VCaP (cell line): ENCODE results near the gene ZNF750.

Source experiments
- H3K27ac ChIP-seq: fragments of 450-650 bp; 2 replicates; pipeline ENCODE4 v1.5.1; 2017
- CTCF ChIP-seq: fragments of 450-650 bp; conservative IDR thresholded peaks from 2 replicates; pipeline ENCODE4 v1.5.1; 2017; ENCODE audit warnings: mild to moderate bottlenecking, moderate library complexity

Gene ZNF750

DNA sequence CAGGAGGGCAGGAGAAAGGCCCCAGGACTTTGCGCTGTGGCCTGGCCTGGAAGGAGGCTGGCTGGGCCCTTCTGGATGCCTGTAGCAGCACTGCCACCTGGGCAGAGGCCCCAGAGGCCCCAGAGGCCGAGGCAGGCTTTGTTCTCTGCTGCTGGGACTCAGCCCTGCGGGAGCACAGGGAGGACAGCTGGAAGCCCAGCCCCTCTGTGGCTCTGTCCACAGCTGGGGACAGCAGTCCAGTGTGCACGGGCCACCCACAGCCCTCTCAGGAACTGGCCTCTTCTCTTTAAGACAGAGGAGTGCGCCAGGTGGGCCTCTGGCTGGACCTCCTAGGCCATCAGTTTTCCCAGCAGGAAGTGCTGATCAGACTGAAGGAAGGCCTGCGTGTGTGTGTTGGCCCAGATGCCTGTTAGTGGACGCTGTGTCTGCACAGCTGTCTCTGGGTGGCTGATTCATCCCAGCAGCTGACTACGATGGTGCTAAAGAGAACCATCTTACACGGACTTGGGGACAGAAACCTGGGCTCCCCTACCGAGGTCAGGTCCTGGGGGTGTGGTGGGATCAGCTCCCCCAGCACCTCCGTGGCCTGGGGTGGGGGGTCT is 26.9 kb upstream of the ZNF750 start:
- peak overlapping the region; percentile 16; the same call in 1 of the 2 replicates for H3K27ac ChIP-seq
- no peak for TF ChIP-seq CTCF

GRCh38 chr17:82865774-82866395 is 26.1 kb upstream of the ZNF750 start:
- TF ChIP-seq CTCF = no peak
- H3K27ac ChIP-seq = no peak overlapping the region; the same call in 1 of the 2 replicates

DNA sequence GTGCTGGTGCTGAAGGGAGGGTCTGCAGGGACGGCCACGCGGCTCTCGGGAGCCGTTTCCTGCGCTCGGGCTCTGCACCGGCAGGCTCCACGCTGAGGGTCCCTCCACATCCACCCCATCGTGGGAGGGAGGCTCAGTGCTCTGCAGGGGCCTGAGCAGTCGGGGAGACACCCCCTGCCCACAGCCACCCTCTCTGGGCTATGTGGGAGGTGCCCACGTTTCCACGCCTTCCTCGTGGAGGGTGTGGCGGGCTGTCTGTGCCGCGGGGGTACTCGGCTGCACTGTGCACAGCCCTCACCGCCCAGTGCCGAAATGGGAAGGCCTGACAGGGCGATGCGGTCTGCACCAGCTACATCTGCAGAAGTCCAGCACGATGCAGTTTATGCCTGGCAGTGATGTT is 25.5 kb upstream of the ZNF750 start:
- TF ChIP-seq CTCF = no peak
- no peak overlapping the region for H3K27ac ChIP-seq

GRCh38 chr17:82864713-82865248 is 25.0 kb upstream of the ZNF750 start:
- H3K27ac ChIP-seq = no peak overlapping the region
- TF ChIP-seq CTCF = no peak

DNA sequence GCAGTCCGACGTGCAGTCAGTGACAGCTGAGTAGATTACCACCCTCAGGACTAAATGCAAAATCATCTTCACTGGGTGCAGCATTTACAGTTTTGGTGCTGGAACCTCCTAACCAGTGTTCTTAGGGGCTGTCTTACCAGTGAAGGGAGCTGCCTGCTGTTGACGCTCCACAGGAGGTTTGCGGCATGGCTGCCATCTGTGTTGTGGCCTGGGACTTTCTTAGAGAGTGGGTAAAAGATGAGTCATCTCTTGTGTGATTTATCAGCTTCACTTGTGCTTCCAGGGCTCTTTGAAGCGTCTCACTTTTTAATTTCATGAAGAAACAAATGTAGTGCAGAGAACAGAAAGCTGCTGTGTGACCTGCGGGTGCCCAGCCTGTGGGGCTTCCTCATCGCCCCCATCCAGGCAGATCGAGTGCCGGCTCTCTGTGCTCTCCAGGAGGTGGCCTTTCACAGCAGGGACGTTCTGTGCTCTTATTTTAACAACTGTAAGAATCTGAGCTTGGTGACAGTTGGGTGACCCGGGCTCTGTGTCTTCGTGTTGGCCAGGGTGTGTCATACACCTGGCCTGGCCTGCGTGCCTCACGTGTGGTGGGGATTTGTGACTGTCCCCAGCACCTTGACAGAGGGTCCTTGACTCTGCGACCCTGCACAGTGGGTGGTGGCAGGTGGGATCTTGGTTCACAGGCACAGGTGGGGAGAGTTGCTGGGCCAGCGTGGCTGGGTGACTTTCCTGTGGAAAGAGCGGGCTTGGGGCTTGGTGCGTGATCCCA is 24.3 kb upstream of the ZNF750 start:
- no peak overlapping the region for H3K27ac ChIP-seq
- no peak for TF ChIP-seq CTCF

GRCh38 chr17:82863383-82863940 is 23.6 kb upstream of the ZNF750 start:
- H3K27ac ChIP-seq = no peak overlapping the region; the same call in 1 of the 2 replicates
- no peak for TF ChIP-seq CTCF
